HFF-Myc (cell line): Measurements from ENCODE around the gene UNC80.

Experiments
- DNase-seq: peaks from one replicate; pipeline ENCODE4 v3.0.0-alpha.2; 2011; ENCODE audit warnings: low read depth; ENCODE audit errors: extremely low read depth
- H3K4me3 ChIP-seq: replicated peaks from 2 replicates; pipeline ENCODE4 v1.5.1; 2011; ENCODE audit warnings: low read depth, mild to moderate bottlenecking, control low read depth, low read length
- CTCF ChIP-seq: IDR thresholded peaks from 2 replicates; pipeline ENCODE4 v1.5.1; 2012; ENCODE audit warnings: mild to moderate bottlenecking, low read depth, low read length, control low read depth; ENCODE audit errors: missing control alignments

UNC80 gene

DNA sequence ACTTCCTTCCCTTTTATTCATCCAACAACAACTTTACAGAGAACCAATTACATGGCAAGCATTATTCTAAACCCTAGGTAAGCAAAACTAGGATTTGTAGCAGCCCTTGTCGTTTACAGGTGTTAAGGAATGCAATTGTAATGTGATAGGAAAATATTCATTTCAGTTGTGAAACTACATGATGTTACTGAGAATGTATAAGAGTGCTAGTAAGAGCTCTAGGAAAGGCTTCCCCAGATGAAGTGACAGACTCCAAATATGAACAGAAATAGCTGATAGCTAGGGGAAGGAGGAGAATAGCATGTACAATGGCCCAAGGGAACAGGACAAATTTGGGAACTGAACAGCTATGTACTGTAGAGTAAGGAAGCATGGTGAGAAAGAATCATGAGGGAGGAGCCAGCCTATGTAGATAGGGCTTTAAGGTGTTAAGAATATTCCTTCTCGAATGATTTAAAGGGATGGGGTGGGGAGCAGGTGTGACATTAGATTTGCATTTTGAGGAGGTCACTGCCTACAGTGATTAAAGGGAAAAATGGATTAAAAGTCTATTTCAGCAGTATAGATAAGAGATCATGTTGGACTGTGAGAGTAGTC, 262.6 kb downstream of the UNC80 start:
- H3K4me3 ChIP-seq: no peak overlapping the region
- no peak for DNase-seq
- no peak for TF ChIP-seq CTCF

DNA sequence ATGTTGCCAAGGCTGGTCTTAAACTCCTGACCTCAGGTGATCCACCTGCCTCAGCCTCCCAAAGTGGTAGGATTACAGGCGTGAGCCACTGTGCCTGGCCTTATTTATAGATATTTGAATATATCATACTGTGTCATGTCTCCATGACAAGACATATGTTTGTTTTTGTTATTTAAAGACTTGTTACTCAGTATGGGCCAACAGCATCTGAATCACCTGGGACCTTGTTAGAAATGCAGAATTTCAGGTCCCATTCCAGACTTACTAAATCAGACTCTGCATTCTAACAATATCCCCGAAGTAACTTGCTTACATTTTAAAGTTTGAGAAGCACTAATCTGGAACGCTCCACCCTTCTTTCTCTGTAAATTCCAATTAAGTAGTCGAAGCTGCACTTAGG, 264.0 kb downstream of the UNC80 start:
- H3K4me3 ChIP-seq: no peak overlapping the region
- DNase-seq: no peak
- no peak for TF ChIP-seq CTCF

DNA sequence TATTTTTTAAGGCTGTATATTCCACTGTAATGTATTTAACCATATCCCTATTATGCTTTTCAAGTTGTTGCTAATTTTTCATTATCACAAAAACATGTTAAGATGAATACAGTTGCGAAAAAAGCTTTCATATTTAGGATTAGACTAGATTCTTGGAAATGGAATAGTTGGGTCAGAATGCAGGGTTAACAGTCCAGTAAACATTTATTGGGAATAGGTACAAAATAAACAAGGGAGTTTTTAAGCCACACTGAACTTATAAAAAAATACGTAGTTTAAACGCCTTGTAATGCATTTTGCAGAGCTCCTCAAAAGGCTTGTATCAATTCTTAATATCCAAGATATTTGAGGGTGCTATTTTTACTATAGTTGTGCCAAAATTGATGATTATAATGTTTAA, 266.4 kb downstream of the UNC80 start:
- no peak overlapping the region for H3K4me3 ChIP-seq
- TF ChIP-seq CTCF: no peak
- DNase-seq: no peak

- no peak for TF ChIP-seq CTCF
- no peak for DNase-seq
- no peak overlapping the region for H3K4me3 ChIP-seq
These were observed 275.3 kb downstream of the UNC80 start for GRCh38 chr2:210046851-210047500.
